Measurements from ENCODE around the gene FH. TPM values are rescaled to one million over a fixed set of nuclear protein-coding genes. Genes with fewer than 3 reads are reported as not detected.

FH gene
- total RNA-seq, 3 donors from 2014 or later: 43.2 to 48.0 (median 44.2) TPM

- peak within 1 kb of the TSS in 1 of 2 donors; percentile 8 for H3K27ac ChIP-seq
- no peak for DNase-seq (ENCODE audit: low spot score in 2 of 2)
- intact Hi-C loops (cut with DNase I; ENCODE audit: low total_unique reads): no loop called here
- H3K4me3 ChIP-seq: peak within 1 kb of the TSS; percentile 40 to 62 (median 48)
- no peaks in the 10 kb centered on the region for H3K4me1 ChIP-seq
- no peaks in the 10 kb centered on the region for H3K9me3 ChIP-seq
- H3K27me3 ChIP-seq: no peaks in the 10 kb centered on the region
- no peak for TF ChIP-seq CTCF (IDR thresholded peaks at IDR 0.05)
- H3K36me3 ChIP-seq: no peaks in the 10 kb centered on the region
Measured at GRCh38 chr1:241532162-241532531, 12.6 kb upstream of the FH start, which contains the start of gene KMO. Gene KMO (plus strand): TSS chr1:241532378. CDS start chr1:241532445, 67 bp downstream.

GRCh38 chr1:241531195-241532161 lies 11.9 kb upstream of the FH start:
- Histone ChIP-seq H3K27me3 (no peaks in the 10 kb centered on the region), H3K4me3 (peak overlapping the region; percentile 40 to 62 (median 48)), H3K9me3 (no peaks in the 10 kb centered on the region), H3K27ac (peak overlapping the region in 1 of 2 donors; percentile 8), H3K4me1 (no peaks in the 10 kb centered on the region), H3K36me3 (no peaks in the 10 kb centered on the region)
- TF ChIP-seq CTCF (IDR thresholded peaks at IDR 0.05) (peak in 2 of 3 donors; percentile 72 to 80), POLR2AphosphoS5 (IDR thresholded peaks at IDR 0.05) (no peak), POLR2A (IDR thresholded peaks at IDR 0.05) (no peak)
- intact Hi-C loops (cut with DNase I; ENCODE audit: low total_unique reads): no loop called here
- DNase-seq (ENCODE audit: low spot score in 2 of 2): no peak

- DNase-seq (ENCODE audit: low spot score in 2 of 2): no peak
- H3K4me1 ChIP-seq: no peaks in the 10 kb centered on the region
- intact Hi-C loops (cut with DNase I; ENCODE audit: low total_unique reads): no loop called here
- H3K27ac ChIP-seq: no peak overlapping the region
- no peak overlapping the region for H3K4me3 ChIP-seq
- no peak for TF ChIP-seq CTCF (IDR thresholded peaks at IDR 0.05)
- no peak for TF ChIP-seq POLR2A (IDR thresholded peaks at IDR 0.05)
- TF ChIP-seq POLR2AphosphoS5 (IDR thresholded peaks at IDR 0.05): no peak
- no peaks in the 10 kb centered on the region for H3K9me3 ChIP-seq
- no peaks in the 10 kb centered on the region for H3K27me3 ChIP-seq
- H3K36me3 ChIP-seq: no peaks in the 10 kb centered on the region
Measured at GRCh38 chr1:241527146-241527545, 7.6 kb upstream of the FH start.

GRCh38 chr1:241525026-241525425 lies 5.5 kb upstream of the FH start:
- Histone ChIP-seq H3K4me3 (no peak overlapping the region), H3K4me1 (no peaks in the 10 kb centered on the region), H3K36me3 (no peaks in the 10 kb centered on the region), H3K27me3 (peaks cover 0 to 3% of the 10 kb centered on the region in 2 donors), H3K27ac (no peak overlapping the region), H3K9me3 (no peaks in the 10 kb centered on the region)
- TF ChIP-seq POLR2A (IDR thresholded peaks at IDR 0.05): no peak
- no peak for TF ChIP-seq CTCF (IDR thresholded peaks at IDR 0.05)
- no peak for TF ChIP-seq POLR2AphosphoS5 (IDR thresholded peaks at IDR 0.05)
- intact Hi-C loops (cut with DNase I; ENCODE audit: low total_unique reads): no loop called here
- no peak for DNase-seq (ENCODE audit: low spot score in 2 of 2)

- Histone ChIP-seq H3K4me1 (no peaks in the 10 kb centered on the region), H3K36me3 (no peaks in the 10 kb centered on the region), H3K9me3 (no peaks in the 10 kb centered on the region), H3K27ac (no peak overlapping the region), H3K4me3 (no peak overlapping the region), H3K27me3 (peaks cover 0 to 3% of the 10 kb centered on the region in 2 donors)
- DNase-seq (ENCODE audit: low spot score in 2 of 2): no peak
- intact Hi-C loops (cut with DNase I; ENCODE audit: low total_unique reads): no loop called here
- TF ChIP-seq CTCF (IDR thresholded peaks at IDR 0.05): no peak
Measured at GRCh38 chr1:241521718-241522117, 2.2 kb upstream of the FH start.
